ENCODE results near the gene CUBN. TPM values are rescaled to one million over a fixed set of nuclear protein-coding genes. Genes with fewer than 3 reads are reported as not detected.

CUBN gene
- total RNA-seq, 1 experiment from 2014 or later: 0.80 TPM

DNA sequence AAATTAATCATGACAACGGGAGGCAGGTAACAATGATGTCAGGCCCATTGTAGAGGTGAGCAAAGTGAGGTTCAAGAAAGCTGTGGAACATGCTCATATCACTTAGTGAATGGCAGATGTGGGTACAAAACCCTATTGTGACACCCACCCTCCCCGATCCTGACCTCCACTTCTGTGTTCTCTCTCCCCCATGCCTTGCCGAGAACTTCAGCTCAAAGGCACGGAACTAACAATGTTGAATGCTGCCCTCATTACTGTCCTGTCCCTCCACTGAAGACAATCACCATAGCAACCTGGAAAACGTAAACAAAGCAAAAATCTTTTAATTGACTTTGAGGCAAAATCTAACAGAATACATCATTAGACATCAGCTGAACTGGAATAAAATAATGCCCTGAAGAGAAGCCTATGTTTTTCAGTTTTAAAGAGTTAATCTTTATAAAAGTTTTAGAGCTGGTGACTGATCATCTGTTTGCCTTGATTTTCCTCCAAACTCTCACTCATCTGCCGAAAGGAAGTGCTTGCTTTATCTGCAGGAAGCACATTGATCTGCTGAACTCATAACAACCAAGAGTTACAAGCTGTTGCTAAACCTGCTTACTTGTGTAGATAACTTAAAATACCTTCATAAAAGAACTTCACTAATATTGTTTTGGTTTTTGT lies 133.6 kb downstream of the CUBN start:
- peak overlapping the region; percentile 65 for H3K9ac ChIP-seq (ENCODE audit: low read length)
- H4K20me1 ChIP-seq (ENCODE audit: low read length): no peaks in the 10 kb centered on the region
- BruUV-seq (replicated peaks): TSS peak; percentile 51
- no peaks in the 10 kb centered on the region for H3K9me3 ChIP-seq (ENCODE audit: low read length)
- peak overlapping the region; percentile 95 for H3K27ac ChIP-seq (ENCODE audit: low read length)
- ChIA-PET POLR2A (ENCODE audit: unreplicated experiment) (interaction anchor here (0.5 kb wide), 1 partner anchor 31 kb away, joined by 3 read pairs; no protein-coding TSS in a partner anchor), CTCF (no interaction called here)
- TF ChIP-seq, protein P1, sequence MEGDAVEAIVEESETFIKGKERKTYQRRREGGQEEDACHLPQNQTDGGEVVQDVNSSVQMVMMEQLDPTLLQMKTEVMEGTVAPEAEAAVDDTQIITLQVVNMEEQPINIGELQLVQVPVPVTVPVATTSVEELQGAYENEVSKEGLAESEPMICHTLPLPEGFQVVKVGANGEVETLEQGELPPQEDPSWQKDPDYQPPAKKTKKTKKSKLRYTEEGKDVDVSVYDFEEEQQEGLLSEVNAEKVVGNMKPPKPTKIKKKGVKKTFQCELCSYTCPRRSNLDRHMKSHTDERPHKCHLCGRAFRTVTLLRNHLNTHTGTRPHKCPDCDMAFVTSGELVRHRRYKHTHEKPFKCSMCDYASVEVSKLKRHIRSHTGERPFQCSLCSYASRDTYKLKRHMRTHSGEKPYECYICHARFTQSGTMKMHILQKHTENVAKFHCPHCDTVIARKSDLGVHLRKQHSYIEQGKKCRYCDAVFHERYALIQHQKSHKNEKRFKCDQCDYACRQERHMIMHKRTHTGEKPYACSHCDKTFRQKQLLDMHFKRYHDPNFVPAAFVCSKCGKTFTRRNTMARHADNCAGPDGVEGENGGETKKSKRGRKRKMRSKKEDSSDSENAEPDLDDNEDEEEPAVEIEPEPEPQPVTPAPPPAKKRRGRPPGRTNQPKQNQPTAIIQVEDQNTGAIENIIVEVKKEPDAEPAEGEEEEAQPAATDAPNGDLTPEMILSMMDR (conservative IDR thresholded peaks at IDR 0.05; ENCODE audit: low read depth, low read length): no peak
- TF ChIP-seq EZH2 (IDR thresholded peaks at IDR 0.05; ENCODE audit: low read length, unreplicated experiment): no peak
- TF ChIP-seq EZH2phosphoT487 (IDR thresholded peaks at IDR 0.05; ENCODE audit: borderline replicate concordance, low read length): no peak
- no peaks in the 10 kb centered on the region for H3K79me2 ChIP-seq (ENCODE audit: low read length)
- DNase-seq: peak; percentile 53
- H3K27me3 ChIP-seq (ENCODE audit: low read length): no peaks in the 10 kb centered on the region
- H3K4me3 ChIP-seq (ENCODE audit: low read length): peak overlapping the region; percentile 42
- H3K4me1 ChIP-seq (ENCODE audit: insufficient read depth, low read length): peaks cover 19% of the 10 kb centered on the region
- no peak overlapping the region; the same call in 1 of the 2 replicates for H2AFZ ChIP-seq (ENCODE audit: low read length)
- ATAC-seq: peak; percentile 81
- peak overlapping the region; percentile 76 for H3K4me2 ChIP-seq (ENCODE audit: low read length)
- H3K36me3 ChIP-seq (ENCODE audit: low read depth, low read length): no peaks in the 10 kb centered on the region
- H3F3A ChIP-seq (ENCODE audit: low read length, unreplicated experiment): no peaks in the 10 kb centered on the region
- intact Hi-C loops (cut with micrococcal nuclease): loop anchor here (2.0 kb wide), 3 partner anchors 27 to 67 kb away; no protein-coding TSS in a partner anchor
- H3K9me2 ChIP-seq (replicated peaks; ENCODE audit: low read length): no peaks in the 10 kb centered on the region

DNA sequence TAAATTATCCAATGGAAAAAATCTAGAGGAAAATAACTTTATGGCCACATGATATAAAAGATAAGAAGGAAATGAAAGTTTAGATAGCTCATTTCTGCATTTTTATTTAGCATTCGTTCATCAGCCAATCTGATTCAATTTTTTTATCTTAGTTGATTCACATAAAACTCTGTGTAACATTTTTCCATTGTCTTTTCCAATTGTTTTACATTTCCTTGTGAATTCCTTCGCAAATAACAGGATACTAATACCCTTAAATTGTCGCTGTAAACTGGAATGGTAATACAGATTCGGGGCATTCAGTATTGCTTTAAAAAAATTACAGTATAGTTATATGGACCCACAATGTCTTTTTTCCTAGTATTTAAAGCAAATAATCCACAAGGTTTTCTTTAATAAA lies 136.4 kb downstream of the CUBN start:
- Histone ChIP-seq H3K9me2 (replicated peaks; ENCODE audit: low read length) (no peaks in the 10 kb centered on the region), H3K27me3 (ENCODE audit: low read length) (no peaks in the 10 kb centered on the region), H3K4me1 (ENCODE audit: insufficient read depth, low read length) (peaks cover 19% of the 10 kb centered on the region), H3K9me3 (ENCODE audit: low read length) (no peaks in the 10 kb centered on the region), H4K20me1 (ENCODE audit: low read length) (no peaks in the 10 kb centered on the region), H3K4me2 (ENCODE audit: low read length) (0 out of 2 replicates have a peak overlapping the region, but pooled peaks have one; percentile 14), H3K36me3 (ENCODE audit: low read depth, low read length) (no peaks in the 10 kb centered on the region), H3F3A (ENCODE audit: low read length, unreplicated experiment) (no peaks in the 10 kb centered on the region), H3K79me2 (ENCODE audit: low read length) (no peaks in the 10 kb centered on the region), H2AFZ (ENCODE audit: low read length) (peak overlapping the region; percentile 53), H3K4me3 (ENCODE audit: low read length) (no peak overlapping the region), H3K9ac (ENCODE audit: low read length) (no peak overlapping the region), H3K27ac (ENCODE audit: low read length) (no peak overlapping the region)
- intact Hi-C loops (cut with micrococcal nuclease): no loop called here
- CTCF ChIA-PET: no interaction called here
- POLR2A ChIA-PET (ENCODE audit: unreplicated experiment): no interaction called here
- BruUV-seq (replicated peaks): no TSS peak
- ATAC-seq (no peak), DNase-seq (no peak)
- TF ChIP-seq, protein P1 (conservative IDR thresholded peaks at IDR 0.05; ENCODE audit: low read depth, low read length): no peak
- TF ChIP-seq EZH2phosphoT487 (IDR thresholded peaks at IDR 0.05; ENCODE audit: borderline replicate concordance, low read length): no peak
- no peak for TF ChIP-seq EZH2 (IDR thresholded peaks at IDR 0.05; ENCODE audit: low read length, unreplicated experiment)

DNA sequence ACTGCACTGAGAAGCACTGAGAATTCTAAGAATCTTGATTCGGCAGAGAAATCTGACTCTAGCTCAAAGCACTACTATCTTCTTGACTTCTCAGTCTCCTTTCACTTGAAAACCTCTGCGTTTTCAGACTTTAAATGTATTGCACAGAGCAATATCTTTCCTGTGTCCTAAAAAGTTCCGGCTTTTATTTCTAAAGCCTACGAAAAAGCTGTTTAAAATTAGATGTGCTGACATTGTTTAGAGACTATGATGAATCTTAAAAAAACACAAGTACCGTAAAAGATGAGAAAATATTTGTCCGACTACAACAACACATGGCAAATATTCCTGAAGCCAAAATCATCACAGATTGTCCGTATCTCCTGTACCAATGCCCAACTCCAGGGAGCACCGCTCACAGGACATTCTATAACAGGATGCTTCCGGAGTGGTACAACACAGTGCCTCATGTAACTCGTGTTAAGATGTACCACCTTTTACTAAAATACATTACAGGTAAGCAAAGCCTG lies 136.9 kb downstream of the CUBN start:
- no peak for DNase-seq
- no peaks in the 10 kb centered on the region for H3F3A ChIP-seq (ENCODE audit: low read length, unreplicated experiment)
- H3K27ac ChIP-seq (ENCODE audit: low read length): no peak overlapping the region
- H3K27me3 ChIP-seq (ENCODE audit: low read length): no peaks in the 10 kb centered on the region
- ChIA-PET CTCF (no interaction called here), POLR2A (ENCODE audit: unreplicated experiment) (interaction anchor here (0.6 kb wide), 1 partner anchor 322 kb away, joined by 4 read pairs; no protein-coding TSS in a partner anchor)
- TF ChIP-seq, protein P1 (conservative IDR thresholded peaks at IDR 0.05; ENCODE audit: low read depth, low read length): no peak
- TF ChIP-seq EZH2phosphoT487 (IDR thresholded peaks at IDR 0.05; ENCODE audit: borderline replicate concordance, low read length) (no peak), EZH2 (IDR thresholded peaks at IDR 0.05; ENCODE audit: low read length, unreplicated experiment) (no peak)
- no peaks in the 10 kb centered on the region for H3K9me3 ChIP-seq (ENCODE audit: low read length)
- H3K79me2 ChIP-seq (ENCODE audit: low read length): no peaks in the 10 kb centered on the region
- H4K20me1 ChIP-seq (ENCODE audit: low read length): no peaks in the 10 kb centered on the region
- BruUV-seq (replicated peaks): no TSS peak
- no peaks in the 10 kb centered on the region for H3K36me3 ChIP-seq (ENCODE audit: low read depth, low read length)
- H3K9me2 ChIP-seq (replicated peaks; ENCODE audit: low read length): no peaks in the 10 kb centered on the region
- peak overlapping the region; percentile 14; the same call in 1 of the 2 replicates for H3K4me2 ChIP-seq (ENCODE audit: low read length)
- peaks cover 21% of the 10 kb centered on the region for H3K4me1 ChIP-seq (ENCODE audit: insufficient read depth, low read length)
- no peak overlapping the region for H3K4me3 ChIP-seq (ENCODE audit: low read length)
- ATAC-seq: 0 out of 2 replicates have a peak, but pooled peaks have one; percentile 10
- H3K9ac ChIP-seq (ENCODE audit: low read length): no peak overlapping the region
- H2AFZ ChIP-seq (ENCODE audit: low read length): peak overlapping the region; percentile 53
- intact Hi-C loops (cut with micrococcal nuclease): no loop called here
